Measurements from ENCODE around the gene COX7A2L. TPM values are rescaled to one million over a fixed set of nuclear protein-coding genes. Genes with fewer than 3 reads are reported as not detected.

The COX7A2L gene
- total and polyA plus RNA-seq, 10 of the 15 experiments (the other 5 are each of a cell fraction or from before 2014, with no cell fraction given) = 134 to 532 (median 222) TPM

- no peaks in the 10 kb centered on the region for H3K9me3 ChIP-seq (replicated peaks; ENCODE audit: control insufficient read depth, insufficient read depth, low read length)
- no peak for FAIRE-seq
- ChIA-PET RAD21 (ENCODE audit: unreplicated experiment) (no interaction called here), POLR2A (no interaction called here), CTCF (interaction anchor here (0.9 to 1.9 kb wide), 2 partner anchors 14 to 246 kb away, joined by 3 to 5 read pairs; no protein-coding TSS in a partner anchor), SMC1A (ENCODE audit: uncharacterized antibody, unreplicated experiment) (no interaction called here)
- no peaks in the 10 kb centered on the region for H3K4me1 ChIP-seq (ENCODE audit: control insufficient read depth, insufficient read depth, low read length)
- H3K79me2 ChIP-seq (ENCODE audit: control insufficient read depth, insufficient read depth, low read length) = no peaks in the 10 kb centered on the region; the same call in 1 of the 2 replicates
- BruUV-seq (replicated peaks) = no TSS peak
- ATAC-seq = peak; percentile 69
- H2AFZ ChIP-seq (ENCODE audit: control insufficient read depth, low read depth, low read length) = no peak overlapping the region
- no peak overlapping the region for H3K9ac ChIP-seq (ENCODE audit: control insufficient read depth, insufficient read depth, low read length)
- intact Hi-C loops (cut with micrococcal nuclease; ENCODE audit: unreplicated experiment) = no loop called here
- no peak overlapping the region for H3K4me2 ChIP-seq (ENCODE audit: control insufficient read depth, insufficient read depth)
- DNase-seq (ENCODE audit: low read depth, low spot score) = no peak
- peaks cover 2 to 11% of the 10 kb centered on the region in 2 experiments for H3K36me3 ChIP-seq (ENCODE audit: control insufficient read depth in 2 of 2, insufficient read depth in 2 of 2, low read length in 1 of 2)
- H4K20me1 ChIP-seq (ENCODE audit: control insufficient read depth, insufficient read depth) = no peaks in the 10 kb centered on the region
- in situ Hi-C loops (cut with MboI) = no loop called here
- 73% methylated on average over 8 of the region's 8 CpGs for WGBS (ENCODE audit: insufficient coverage, insufficient replicate concordance, low lambda C conversion rate, missing lambda C conversion rate)
- H3K27me3 ChIP-seq (replicated peaks in 1 of 2; ENCODE audit: control insufficient read depth in 2 of 2, insufficient read depth in 2 of 2, low read length in 1 of 2) = no peaks in the 10 kb centered on the region
- H3K4me3 ChIP-seq = no peak overlapping the region
- no peak overlapping the region; the same call in 1 of the 2 replicates for H3K27ac ChIP-seq (ENCODE audit: control insufficient read depth, insufficient read depth)
- TF ChIP-seq CHD2 (IDR thresholded peaks at IDR 0.05; ENCODE audit: borderline replicate concordance, low read depth, low read length) (no peak), CREB1 (IDR thresholded peaks at IDR 0.05; ENCODE audit: low read depth) (no peak), MYB (IDR thresholded peaks at IDR 0.05; ENCODE audit: borderline replicate concordance, low read depth, low read length) (no peak), RCOR1 (conservative IDR thresholded peaks at IDR 0.05; ENCODE audit: low read depth, low read length) (no peak), NFYB (IDR thresholded peaks at IDR 0.05; ENCODE audit: insufficient read depth, low read depth, low read length) (no peak), HDAC2 (IDR thresholded peaks at IDR 0.05) (no peak), SIN3A (IDR thresholded peaks at IDR 0.05; ENCODE audit: low read depth, low read length) (no peak), NFYA (IDR thresholded peaks at IDR 0.05; ENCODE audit: borderline replicate concordance, low read depth, low read length) (no peak), ZNF24 (IDR thresholded peaks at IDR 0.05) (no peak), RFX5 (IDR thresholded peaks at IDR 0.05; ENCODE audit: low read depth, low read length) (no peak), HSF1 (IDR thresholded peaks at IDR 0.05; ENCODE audit: low read depth, low read length) (no peak), CBFB (IDR thresholded peaks at IDR 0.05; ENCODE audit: low read depth) (no peak), TBL1XR1 (IDR thresholded peaks at IDR 0.05; ENCODE audit: low read depth, low read length) (no peak), ESRRA (IDR thresholded peaks at IDR 0.05; ENCODE audit: low read length) (no peak)
- TF ChIP-seq, protein P1, sequence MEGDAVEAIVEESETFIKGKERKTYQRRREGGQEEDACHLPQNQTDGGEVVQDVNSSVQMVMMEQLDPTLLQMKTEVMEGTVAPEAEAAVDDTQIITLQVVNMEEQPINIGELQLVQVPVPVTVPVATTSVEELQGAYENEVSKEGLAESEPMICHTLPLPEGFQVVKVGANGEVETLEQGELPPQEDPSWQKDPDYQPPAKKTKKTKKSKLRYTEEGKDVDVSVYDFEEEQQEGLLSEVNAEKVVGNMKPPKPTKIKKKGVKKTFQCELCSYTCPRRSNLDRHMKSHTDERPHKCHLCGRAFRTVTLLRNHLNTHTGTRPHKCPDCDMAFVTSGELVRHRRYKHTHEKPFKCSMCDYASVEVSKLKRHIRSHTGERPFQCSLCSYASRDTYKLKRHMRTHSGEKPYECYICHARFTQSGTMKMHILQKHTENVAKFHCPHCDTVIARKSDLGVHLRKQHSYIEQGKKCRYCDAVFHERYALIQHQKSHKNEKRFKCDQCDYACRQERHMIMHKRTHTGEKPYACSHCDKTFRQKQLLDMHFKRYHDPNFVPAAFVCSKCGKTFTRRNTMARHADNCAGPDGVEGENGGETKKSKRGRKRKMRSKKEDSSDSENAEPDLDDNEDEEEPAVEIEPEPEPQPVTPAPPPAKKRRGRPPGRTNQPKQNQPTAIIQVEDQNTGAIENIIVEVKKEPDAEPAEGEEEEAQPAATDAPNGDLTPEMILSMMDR (IDR thresholded peaks at IDR 0.05 in 2 of 3, conservative IDR thresholded peaks at IDR 0.05 in 1 of 3; ENCODE audit: control insufficient read depth in 2 of 3, extremely low read depth in 1 of 3, insufficient read depth in 1 of 3, low read depth in 3 of 3, low read length in 3 of 3) = no peak
- TF ChIP-seq, protein P2, sequence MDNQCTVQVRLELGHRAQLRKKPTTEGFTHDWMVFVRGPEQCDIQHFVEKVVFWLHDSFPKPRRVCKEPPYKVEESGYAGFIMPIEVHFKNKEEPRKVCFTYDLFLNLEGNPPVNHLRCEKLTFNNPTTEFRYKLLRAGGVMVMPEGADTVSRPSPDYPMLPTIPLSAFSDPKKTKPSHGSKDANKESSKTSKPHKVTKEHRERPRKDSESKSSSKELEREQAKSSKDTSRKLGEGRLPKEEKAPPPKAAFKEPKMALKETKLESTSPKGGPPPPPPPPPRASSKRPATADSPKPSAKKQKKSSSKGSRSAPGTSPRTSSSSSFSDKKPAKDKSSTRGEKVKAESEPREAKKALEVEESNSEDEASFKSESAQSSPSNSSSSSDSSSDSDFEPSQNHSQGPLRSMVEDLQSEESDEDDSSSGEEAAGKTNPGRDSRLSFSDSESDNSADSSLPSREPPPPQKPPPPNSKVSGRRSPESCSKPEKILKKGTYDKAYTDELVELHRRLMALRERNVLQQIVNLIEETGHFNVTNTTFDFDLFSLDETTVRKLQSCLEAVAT (IDR thresholded peaks at IDR 0.05) = no peak
- TF ChIP-seq, protein P3, sequence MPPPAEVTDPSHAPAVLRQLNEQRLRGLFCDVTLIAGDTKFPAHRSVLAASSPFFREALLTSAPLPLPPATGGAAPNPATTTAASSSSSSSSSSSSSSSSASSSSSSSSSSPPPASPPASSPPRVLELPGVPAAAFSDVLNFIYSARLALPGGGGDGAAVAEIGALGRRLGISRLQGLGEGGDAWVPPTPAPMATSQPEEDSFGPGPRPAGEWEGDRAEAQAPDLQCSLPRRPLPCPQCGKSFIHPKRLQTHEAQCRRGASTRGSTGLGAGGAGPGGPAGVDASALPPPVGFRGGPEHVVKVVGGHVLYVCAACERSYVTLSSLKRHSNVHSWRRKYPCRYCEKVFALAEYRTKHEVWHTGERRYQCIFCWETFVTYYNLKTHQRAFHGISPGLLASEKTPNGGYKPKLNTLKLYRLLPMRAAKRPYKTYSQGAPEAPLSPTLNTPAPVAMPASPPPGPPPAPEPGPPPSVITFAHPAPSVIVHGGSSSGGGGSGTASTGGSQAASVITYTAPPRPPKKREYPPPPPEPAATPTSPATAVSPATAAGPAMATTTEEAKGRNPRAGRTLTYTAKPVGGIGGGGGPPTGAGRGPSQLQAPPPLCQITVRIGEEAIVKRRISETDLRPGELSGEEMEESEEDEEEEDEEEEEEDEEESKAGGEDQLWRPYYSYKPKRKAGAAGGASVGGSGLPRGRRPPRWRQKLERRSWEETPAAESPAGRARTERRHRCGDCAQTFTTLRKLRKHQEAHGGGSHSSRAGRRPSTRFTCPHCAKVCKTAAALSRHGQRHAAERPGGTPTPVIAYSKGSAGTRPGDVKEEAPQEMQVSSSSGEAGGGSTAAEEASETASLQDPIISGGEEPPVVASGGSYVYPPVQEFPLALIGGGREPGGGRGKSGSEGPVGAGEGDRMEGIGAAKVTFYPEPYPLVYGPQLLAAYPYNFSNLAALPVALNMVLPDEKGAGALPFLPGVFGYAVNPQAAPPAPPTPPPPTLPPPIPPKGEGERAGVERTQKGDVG (CRISPR knock-in tag; IDR thresholded peaks at IDR 0.05) = no peak
Measured at GRCh38 chr2:42342061-42342794, 18.8 kb downstream of the COX7A2L start.

Measured in GM12878 (cell line).